Naive B cell (primary cell): ENCODE data around the gene ITPKA. TPM values are rescaled to one million over a fixed set of nuclear protein-coding genes. Genes with fewer than 3 reads are reported as not detected.

Experiments used
- ATAC-seq, 2 donors: fragments of 150-1000 bp; cut with Tn5 transposase; 2 replicates each; pipeline ENCODE4 v1.10.0; 2021; ENCODE audit warnings: low read depth in 2 of 2, mild to moderate bottlenecking in 2 of 2, moderate library complexity in 2 of 2
- DNase-seq: peaks from one replicate; pipeline ENCODE4 v3.0.0; 2022
- H3K27ac Mint-ChIP-seq, 6 donors: one replicate each; pipeline ENCODE4 v1.8.0; 2020 to 2022; ENCODE audit warnings: mild to moderate bottlenecking in 6 of 6, mixed read lengths in 6 of 6, moderate library complexity in 5 of 6, inconsistent platforms in 2 of 6
- H3K27me3 Mint-ChIP-seq, 3 donors: one replicate each; pipeline ENCODE4 v1.8.0; 2021 to 2022; ENCODE audit warnings: mixed read lengths in 3 of 3, mild to moderate bottlenecking in 1 of 3
- H3K36me3 Mint-ChIP-seq, 2 donors: one replicate each; pipeline ENCODE4 v1.8.0; 2020 to 2022; ENCODE audit warnings: mixed read lengths in 2 of 2, inconsistent platforms in 1 of 2, mild to moderate bottlenecking in 1 of 2
- H3K4me1 Mint-ChIP-seq, 3 donors: one replicate each; pipeline ENCODE4 v1.8.0; 2020 to 2022; ENCODE audit warnings: mixed read lengths in 3 of 3, inconsistent platforms in 1 of 3, mild to moderate bottlenecking in 1 of 3, moderate library complexity in 1 of 3
- H3K4me3 Mint-ChIP-seq, 8 donors: one replicate each; pipeline ENCODE4 v1.8.0; 2020 to 2022; ENCODE audit warnings: mild to moderate bottlenecking in 8 of 8, mixed read lengths in 8 of 8, moderate library complexity in 8 of 8, inconsistent platforms in 2 of 8
- H3K9me3 Mint-ChIP-seq, 7 donors: one replicate each; pipeline ENCODE4 v1.8.0; 2020 to 2022; ENCODE audit warnings: mixed read lengths in 7 of 7, mild to moderate bottlenecking in 5 of 7, inconsistent platforms in 2 of 7, moderate library complexity in 1 of 7
- polyA plus RNA-seq, 6 donors: library from polyadenylated mRNA; unstranded; fragments of 300-500 nt; fragmentation: Illumina TruSeq; gene quantifications; one replicate each; pipeline ENCODE4 v1.2.3, GENCODE V29; 2021; ENCODE audit warnings: low read depth in 6 of 6

Gene ITPKA
- polyA plus RNA-seq, 6 donors from 2014 or later, result not detected

GRCh38 chr15:41494190-41494921 is 682 bp downstream of the ITPKA start:
- H3K4me1 Mint-ChIP-seq, result peaks cover 16 to 25% (median 20%) of the 10 kb centered on the region in 3 donors
- ATAC-seq, result peak; percentile 18 to 26
- H3K27me3 Mint-ChIP-seq, result peaks cover 51 to 75% (median 58%) of the 10 kb centered on the region in 3 donors
- peak; percentile 31 for DNase-seq
- H3K9me3 Mint-ChIP-seq, result no peaks in the 10 kb centered on the region
- peaks cover 0 to 8% of the 10 kb centered on the region in 2 donors for H3K36me3 Mint-ChIP-seq
- H3K4me3 Mint-ChIP-seq, result peak overlapping the region; percentile 68 to 83 (median 79)
- no peak overlapping the region for H3K27ac Mint-ChIP-seq

GRCh38 chr15:41494922-41495735 is 1.5 kb downstream of the ITPKA start:
- DNase-seq (peak; percentile 56), ATAC-seq (peak; percentile 41 to 43)
- Mint-ChIP-seq H3K27ac (no peak overlapping the region), H3K27me3 (peaks cover 55 to 79% (median 61%) of the 10 kb centered on the region in 3 donors), H3K36me3 (peaks cover 0 to 8% of the 10 kb centered on the region in 2 donors), H3K4me3 (peak overlapping the region; percentile 72 to 83 (median 78)), H3K4me1 (peaks cover 16 to 29% (median 23%) of the 10 kb centered on the region in 3 donors), H3K9me3 (no peaks in the 10 kb centered on the region)

GRCh38 chr15:41495736-41496599 is 2.3 kb downstream of the ITPKA start:
- peak; percentile 2 to 5 for ATAC-seq
- Mint-ChIP-seq H3K4me1 (peaks cover 24 to 31% (median 25%) of the 10 kb centered on the region in 3 donors), H3K27ac (no peak overlapping the region), H3K4me3 (peak overlapping the region; percentile 72 to 83 (median 78)), H3K27me3 (peaks cover 55 to 76% (median 56%) of the 10 kb centered on the region in 3 donors), H3K36me3 (peaks cover 0 to 8% of the 10 kb centered on the region in 2 donors), H3K9me3 (no peaks in the 10 kb centered on the region)
- DNase-seq, result no peak

- Mint-ChIP-seq H3K4me3 (peak overlapping the region in 2 of 8 donors; percentile 19 to 57), H3K4me1 (peaks cover 30 to 49% (median 33%) of the 10 kb centered on the region in 3 donors), H3K27ac (peak overlapping the region in 1 of 6 donors; percentile 36), H3K27me3 (peaks cover 40 to 81% (median 41%) of the 10 kb centered on the region in 3 donors), H3K36me3 (no peaks in the 10 kb centered on the region), H3K9me3 (no peaks in the 10 kb centered on the region)
- ATAC-seq, result no peak
- no peak for DNase-seq
Measured at GRCh38 chr15:41498657-41499056, 5.0 kb downstream of the ITPKA start.

GRCh38 chr15:41499109-41499851 is 5.6 kb downstream of the ITPKA start:
- peak overlapping the region in 3 of 8 donors; percentile 22 to 64 (median 49) for H3K4me3 Mint-ChIP-seq
- peak overlapping the region in 1 of 6 donors; percentile 62 for H3K27ac Mint-ChIP-seq
- DNase-seq (no peak), ATAC-seq (no peak)
- H3K27me3 Mint-ChIP-seq, result peaks cover 40 to 82% (median 41%) of the 10 kb centered on the region in 3 donors
- H3K4me1 Mint-ChIP-seq, result peaks cover 30 to 50% (median 33%) of the 10 kb centered on the region in 3 donors
- H3K9me3 Mint-ChIP-seq, result no peaks in the 10 kb centered on the region
- H3K36me3 Mint-ChIP-seq, result no peaks in the 10 kb centered on the region

- no peaks in the 10 kb centered on the region for H3K36me3 Mint-ChIP-seq
- peaks cover 30 to 41% (median 30%) of the 10 kb centered on the region in 3 donors for H3K4me1 Mint-ChIP-seq
- H3K4me3 Mint-ChIP-seq, result peak overlapping the region; percentile 78 to 88 (median 82)
- no peak for DNase-seq
- no peaks in the 10 kb centered on the region for H3K9me3 Mint-ChIP-seq
- peak; percentile 48 to 49 for ATAC-seq
- peak overlapping the region in 2 of 6 donors; percentile 33 to 54 for H3K27ac Mint-ChIP-seq
- peaks cover 39 to 76% (median 39%) of the 10 kb centered on the region in 3 donors for H3K27me3 Mint-ChIP-seq
Measured at GRCh38 chr15:41501191-41501917, 7.7 kb downstream of the ITPKA start.

- Mint-ChIP-seq H3K9me3 (no peaks in the 10 kb centered on the region), H3K27me3 (peaks cover 31 to 68% (median 31%) of the 10 kb centered on the region in 3 donors), H3K4me3 (peak overlapping the region; percentile 78 to 91 (median 83)), H3K4me1 (peaks cover 30 to 41% (median 30%) of the 10 kb centered on the region in 3 donors), H3K36me3 (no peaks in the 10 kb centered on the region), H3K27ac (peak overlapping the region in 3 of 6 donors; percentile 10 to 78 (median 19))
- peak; percentile 67 to 72 for ATAC-seq
- DNase-seq, result peak; percentile 46
Measured at GRCh38 chr15:41501931-41502794, 8.5 kb downstream of the ITPKA start.

- Mint-ChIP-seq H3K27ac (peak overlapping the region in 1 of 6 donors; percentile 27), H3K4me3 (peak overlapping the region; percentile 78 to 91 (median 83)), H3K27me3 (peaks cover 27 to 59% (median 27%) of the 10 kb centered on the region in 3 donors), H3K4me1 (peaks cover 30 to 41% (median 30%) of the 10 kb centered on the region in 3 donors), H3K36me3 (no peaks in the 10 kb centered on the region), H3K9me3 (no peaks in the 10 kb centered on the region)
- ATAC-seq, result peak; percentile 5 to 7
- DNase-seq, result no peak
Measured at GRCh38 chr15:41502795-41503668, 9.4 kb downstream of the ITPKA start.

GRCh38 chr15:41503669-41504010 is 10.0 kb downstream of the ITPKA start:
- H3K4me3 Mint-ChIP-seq, result peak overlapping the region; percentile 63 to 89 (median 81)
- DNase-seq, result no peak
- H3K4me1 Mint-ChIP-seq, result peaks cover 29 to 40% (median 30%) of the 10 kb centered on the region in 3 donors
- H3K36me3 Mint-ChIP-seq, result no peaks in the 10 kb centered on the region
- H3K27ac Mint-ChIP-seq, result no peak overlapping the region
- H3K9me3 Mint-ChIP-seq, result no peaks in the 10 kb centered on the region
- ATAC-seq, result no peak
- peaks cover 21 to 53% (median 23%) of the 10 kb centered on the region in 3 donors for H3K27me3 Mint-ChIP-seq

GRCh38 chr15:41504751-41505492 is 11.2 kb downstream of the ITPKA start:
- Mint-ChIP-seq H3K4me1 (peaks cover 20 to 29% (median 25%) of the 10 kb centered on the region in 3 donors), H3K27me3 (peaks cover 8 to 41% (median 10%) of the 10 kb centered on the region in 3 donors), H3K36me3 (no peaks in the 10 kb centered on the region), H3K27ac (peak overlapping the region in 1 of 6 donors; percentile 60), H3K9me3 (no peaks in the 10 kb centered on the region), H3K4me3 (peak overlapping the region in 1 of 8 donors; percentile 7)
- ATAC-seq (no peak), DNase-seq (no peak)
